Endodermal cell (in vitro differentiated cells): ENCODE measurements around the gene CARHSP1. TPM values are rescaled to one million over a fixed set of nuclear protein-coding genes. Genes with fewer than 3 reads are reported as not detected.

Source experiments
- DNase-seq: peaks from one replicate; pipeline ENCODE4 v3.0.0-alpha.2; 2017
- H3K27ac ChIP-seq: 2 replicates; pipeline ENCODE4 v1.5.1; 2013; ENCODE audit warnings: mild to moderate bottlenecking, low read depth, low read length, moderate library complexity
- H3K27me3 ChIP-seq: 2 replicates; pipeline ENCODE4 v1.6.1; 2013; ENCODE audit warnings: mild to moderate bottlenecking, low read length, moderate library complexity; ENCODE audit not compliant: insufficient read depth, control insufficient read depth, poor library complexity, severe bottlenecking
- H3K36me3 ChIP-seq: 2 replicates; pipeline ENCODE4 v1.7.0; 2013; ENCODE audit warnings: mild to moderate bottlenecking, low read length, moderate library complexity; ENCODE audit not compliant: control insufficient read depth, insufficient read depth
- H3K4me1 ChIP-seq: one replicate; pipeline ENCODE4 v1.7.0; 2013; ENCODE audit warnings: low read length; ENCODE audit not compliant: control insufficient read depth, insufficient read depth
- H3K4me3 ChIP-seq: 2 replicates; pipeline ENCODE4 v1.5.1; 2013; ENCODE audit warnings: mild to moderate bottlenecking, low read length, moderate library complexity
- H3K9ac ChIP-seq: 2 replicates; pipeline ENCODE4 v1.6.1; 2013; ENCODE audit warnings: mild to moderate bottlenecking, low read length, moderate library complexity; ENCODE audit not compliant: poor library complexity, severe bottlenecking; ENCODE audit errors: extremely low read depth
- H3K9me3 ChIP-seq: 2 replicates; pipeline ENCODE4 v1.6.1; 2013; ENCODE audit warnings: mild to moderate bottlenecking, low read length, moderate library complexity; ENCODE audit not compliant: control insufficient read depth
- H3K27ac Mint-ChIP-seq: 2 replicates; pipeline ENCODE4 v1.8.0; 2020; ENCODE audit warnings: mixed read lengths
- H3K27me3 Mint-ChIP-seq: 2 replicates; pipeline ENCODE4 v1.8.0; 2021; ENCODE audit warnings: mild to moderate bottlenecking, mixed read lengths; ENCODE audit not compliant: insufficient read depth
- H3K36me3 Mint-ChIP-seq: 2 replicates; pipeline ENCODE4 v1.8.0; 2020; ENCODE audit warnings: low read depth, mixed read lengths
- H3K4me1 Mint-ChIP-seq: 2 replicates; pipeline ENCODE4 v1.8.0; 2020; ENCODE audit warnings: mixed read lengths
- H3K4me3 Mint-ChIP-seq: 2 replicates; pipeline ENCODE4 v1.8.0; 2020; ENCODE audit warnings: mild to moderate bottlenecking, moderate library complexity, mixed read lengths
- H3K9me3 Mint-ChIP-seq: 2 replicates; pipeline ENCODE4 v1.8.0; 2020; ENCODE audit warnings: mild to moderate bottlenecking, mixed read lengths
- CTCF ChIP-seq: fragments of 200-600 bp; sonication (generic); conservative IDR thresholded peaks from 2 replicates; pipeline ENCODE4 v1.5.0; 2021; ENCODE audit warnings: antibody characterized with exemption, mild to moderate bottlenecking
- WGBS, 2 experiments: methylation state at CpG; one replicate each; pipeline versions ENCODE4 v1.1.5 to v1.1.7; 2013; ENCODE audit warnings: missing lambda C conversion rate in 2 of 2, mixed read lengths in 1 of 2; ENCODE audit not compliant: insufficient coverage in 1 of 2, insufficient read length in 1 of 2; 5-methylcytosine and 5-hydroxymethylcytosine counted together
- total RNA-seq, 2 donors: library from RNA; stranded (reverse); fragmentation: NEBNext Ultra II Directional in 1 of 2; extraction: Animal tissue kit (Norgen Biotek cat#: 25700) in 1 of 2; gene quantifications; 2 replicates in 1 of 2; 3 replicates in 1 of 2; pipeline ENCODE4 v1.2.1, GENCODE V29; 2021

CARHSP1 gene
- total RNA-seq, 2 donors from 2014 or later: 233 to 275 TPM

- DNase-seq: no peak
- Mint-ChIP-seq H3K36me3 (peaks cover 58% of the 10 kb centered on the region), H3K4me3 (no peak overlapping the region), H3K27ac (no peak overlapping the region), H3K27me3 (no peaks in the 10 kb centered on the region), H3K9me3 (no peaks in the 10 kb centered on the region), H3K4me1 (no peaks in the 10 kb centered on the region)
- Histone ChIP-seq H3K27me3 (no peaks in the 10 kb centered on the region), H3K36me3 (peaks cover 59% of the 10 kb centered on the region), H3K9me3 (no peaks in the 10 kb centered on the region), H3K4me3 (no peak overlapping the region), H3K4me1 (no peaks in the 10 kb centered on the region), H3K9ac (no peak overlapping the region), H3K27ac (no peak overlapping the region)
- TF ChIP-seq CTCF: no peak
- WGBS, 2 experiments: 87 to 100% methylated on average over 1 to 5 of the region's 5 CpGs
These were observed 21.7 kb upstream of the CARHSP1 start for GRCh38 chr16:8890549-8890921.

GRCh38 chr16:8889893-8890548 lies 21.2 kb upstream of the CARHSP1 start:
- 93 to 95% methylated on average over 10 to 14 of the region's 14 CpGs for WGBS, 2 experiments
- Histone ChIP-seq H3K4me3 (no peak overlapping the region), H3K9me3 (no peaks in the 10 kb centered on the region), H3K9ac (no peak overlapping the region), H3K4me1 (no peaks in the 10 kb centered on the region), H3K27me3 (no peaks in the 10 kb centered on the region), H3K36me3 (peaks cover 54% of the 10 kb centered on the region), H3K27ac (no peak overlapping the region)
- DNase-seq: no peak
- no peak for TF ChIP-seq CTCF
- H3K27me3 Mint-ChIP-seq: no peaks in the 10 kb centered on the region
- no peaks in the 10 kb centered on the region for H3K9me3 Mint-ChIP-seq
- no peak overlapping the region for H3K27ac Mint-ChIP-seq
- H3K4me1 Mint-ChIP-seq: no peaks in the 10 kb centered on the region
- no peak overlapping the region for H3K4me3 Mint-ChIP-seq
- peaks cover 53% of the 10 kb centered on the region for H3K36me3 Mint-ChIP-seq

- Histone ChIP-seq H3K9me3 (no peaks in the 10 kb centered on the region), H3K4me3 (no peak overlapping the region), H3K4me1 (no peaks in the 10 kb centered on the region), H3K9ac (no peak overlapping the region), H3K36me3 (peaks cover 46% of the 10 kb centered on the region), H3K27ac (no peak overlapping the region), H3K27me3 (no peaks in the 10 kb centered on the region)
- no peak for DNase-seq
- Mint-ChIP-seq H3K9me3 (no peaks in the 10 kb centered on the region), H3K36me3 (peaks cover 45% of the 10 kb centered on the region), H3K27me3 (no peaks in the 10 kb centered on the region), H3K4me1 (no peaks in the 10 kb centered on the region), H3K27ac (no peak overlapping the region), H3K4me3 (no peak overlapping the region)
- WGBS, 2 experiments: 88 to 97% methylated on average over 12 to 22 of the region's 23 CpGs
- no peak for TF ChIP-seq CTCF
These were observed 20.4 kb upstream of the CARHSP1 start for GRCh38 chr16:8888951-8889892.
